HG02981 (cell line): ENCODE results near the gene ANKRD12.

Source experiments
- ATAC-seq: cut with Tn5 transposase; IDR thresholded peaks from one replicate; pipeline ENCODE4 v1.9.1; 2021; ENCODE audit warnings: mild to moderate bottlenecking, moderate library complexity; ENCODE audit not compliant: unreplicated experiment

ANKRD12 gene

DNA sequence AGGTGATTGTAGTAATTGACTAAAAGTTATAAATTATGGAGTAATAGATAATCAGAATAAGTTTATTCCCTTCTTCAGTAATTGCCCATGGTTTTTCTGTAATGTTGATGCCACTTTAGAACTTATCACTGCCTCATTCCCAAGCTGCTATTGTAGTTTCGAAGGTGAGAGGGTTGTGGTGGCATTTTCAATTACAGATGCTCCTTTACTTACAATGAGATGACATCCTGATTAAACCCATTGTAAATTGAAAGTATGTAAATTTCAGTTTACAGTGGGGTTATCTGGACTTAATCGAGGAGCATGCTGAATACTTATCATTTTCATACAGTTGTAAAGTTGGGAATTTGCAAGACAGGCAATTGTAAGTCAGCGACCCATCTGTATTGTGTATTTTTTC is 31.2 kb upstream of the ANKRD12 start:
- ATAC-seq: no peak

- no peak for ATAC-seq
Observed at GRCh38 chr18:9106094-9106493, 30.5 kb upstream of the ANKRD12 start.

- ATAC-seq: no peak
Observed at GRCh38 chr18:9106800-9107584, 29.6 kb upstream of the ANKRD12 start.

DNA sequence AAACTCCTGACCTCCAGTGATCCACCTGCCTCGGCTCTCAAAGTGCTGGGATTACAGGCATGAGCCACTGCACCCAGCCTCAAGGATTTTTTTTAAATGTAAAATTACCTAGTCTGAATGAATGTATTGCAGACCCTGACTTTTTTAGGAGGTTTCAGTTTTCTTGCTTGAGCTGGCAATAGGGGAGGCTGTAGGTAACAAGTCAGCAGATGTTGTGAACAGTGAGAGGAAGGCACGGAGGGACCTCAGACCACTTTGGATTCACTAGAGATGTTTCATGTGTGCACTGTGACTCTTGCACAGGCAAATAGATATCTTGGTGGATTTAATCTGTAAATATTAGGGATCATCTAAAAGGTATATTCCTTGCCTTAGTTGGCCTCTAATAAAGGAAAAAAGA is 27.7 kb upstream of the ANKRD12 start:
- no peak for ATAC-seq

DNA sequence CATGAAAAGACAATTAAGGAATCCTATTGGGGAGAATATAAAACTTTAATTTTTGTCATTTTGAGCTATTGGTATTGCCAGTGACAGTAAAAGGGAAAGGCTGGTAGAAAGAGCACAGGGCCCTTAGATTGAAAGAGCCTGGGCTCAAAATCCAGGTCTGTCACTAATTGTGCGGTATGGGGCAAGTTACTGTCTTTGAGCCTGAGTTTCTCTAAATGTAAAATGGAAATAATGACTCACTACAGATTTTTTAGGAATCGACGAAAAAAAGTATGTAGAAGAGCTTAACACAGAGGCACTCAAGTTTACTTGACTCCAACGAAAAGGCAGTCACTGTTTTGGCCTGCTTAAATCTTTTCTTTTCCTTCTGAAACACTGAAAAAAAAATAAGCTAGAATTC is 27.1 kb upstream of the ANKRD12 start:
- no peak for ATAC-seq

DNA sequence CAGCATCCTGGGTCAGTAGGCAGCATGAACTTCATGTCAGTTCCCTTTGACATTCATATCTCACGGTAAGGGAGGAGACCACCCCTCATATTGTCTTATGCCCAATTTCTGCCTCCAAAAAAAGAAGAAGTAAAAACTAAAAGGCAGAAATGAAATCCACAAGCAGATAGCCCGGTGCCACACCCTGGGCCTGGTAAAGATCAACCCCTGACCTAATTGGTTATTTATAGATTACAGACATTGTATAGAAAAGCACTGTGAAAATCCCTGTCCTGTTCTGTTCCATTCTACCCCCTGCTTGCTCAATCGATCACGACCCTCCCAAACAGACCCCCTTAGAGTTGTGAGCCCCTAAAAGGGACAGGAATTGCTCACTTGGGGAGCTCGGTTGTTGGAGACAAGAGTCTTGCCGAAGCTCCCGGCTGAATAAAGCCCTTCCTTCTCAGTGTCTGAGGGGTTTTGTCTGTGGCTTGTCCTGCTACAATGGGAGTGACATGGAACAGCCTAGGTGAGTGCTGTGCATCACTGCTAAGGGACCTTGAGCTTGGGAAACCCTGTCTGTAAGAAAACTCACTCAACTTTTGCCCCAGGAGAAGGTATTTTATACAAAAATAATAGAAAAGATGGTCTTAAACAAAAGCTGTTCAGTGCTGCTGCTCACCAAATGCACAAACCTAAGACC is 23.0 kb upstream of the ANKRD12 start:
- ATAC-seq: no peak

- ATAC-seq: no peak
Observed at GRCh38 chr18:9115984-9116383, 20.6 kb upstream of the ANKRD12 start.

DNA sequence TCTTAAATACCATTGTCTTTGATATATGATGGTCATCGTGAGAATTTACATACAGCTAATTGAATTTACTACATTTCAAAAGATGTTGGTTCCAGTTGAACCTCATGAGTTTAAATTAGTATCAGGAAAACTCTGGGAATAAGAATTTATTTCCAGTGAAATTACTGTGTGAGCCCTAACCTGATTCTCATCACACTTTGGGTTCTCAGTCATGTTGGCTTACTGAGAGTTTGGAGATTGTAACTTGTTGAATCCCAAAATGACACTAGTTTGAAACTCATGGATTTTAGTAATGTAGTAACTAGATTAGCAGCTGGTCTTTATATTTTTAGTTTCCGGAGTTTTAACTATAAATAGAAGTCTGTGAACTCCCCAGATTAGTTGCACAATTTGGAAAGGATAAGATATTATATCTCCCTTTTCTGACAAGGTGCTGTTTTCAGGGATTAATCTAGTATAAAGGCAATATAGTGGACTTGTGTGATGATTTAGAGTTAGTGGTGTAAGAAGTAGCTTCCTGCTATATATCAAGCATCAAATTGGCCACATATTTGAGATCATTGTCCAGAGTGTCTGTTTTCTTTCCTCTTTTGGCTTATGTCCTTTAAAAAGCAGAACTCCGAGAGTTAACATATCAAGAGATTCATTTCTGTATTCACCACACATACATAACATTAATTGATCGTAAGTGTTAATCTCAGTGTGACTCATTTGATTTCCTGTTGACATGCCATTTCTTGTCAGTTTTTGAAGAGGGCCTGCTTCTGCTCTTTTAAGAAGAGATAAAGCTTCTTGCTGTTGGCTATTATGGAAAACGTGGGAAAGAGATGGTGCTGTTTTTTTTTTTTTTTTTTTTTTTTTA is 18.4 kb upstream of the ANKRD12 start:
- no peak for ATAC-seq

DNA sequence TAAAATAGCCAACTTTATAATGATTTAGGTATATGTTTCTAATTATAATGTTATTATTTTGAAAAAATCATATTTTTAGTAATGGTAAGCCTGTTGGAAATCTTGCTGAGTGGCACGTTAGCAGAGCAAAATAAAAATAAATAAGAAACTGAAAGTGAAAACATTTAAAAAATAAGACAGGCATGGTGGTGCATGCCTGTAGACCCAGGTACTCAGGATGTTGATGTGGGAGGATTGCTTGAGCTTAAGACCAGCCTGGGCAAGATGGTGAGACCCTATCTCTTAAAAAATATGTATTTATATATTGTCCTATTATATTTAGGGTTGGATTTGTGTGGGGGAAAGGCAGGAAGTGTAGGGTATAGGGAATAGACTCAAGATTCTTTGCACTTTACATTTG is 15.8 kb upstream of the ANKRD12 start:
- no peak for ATAC-seq

GRCh38 chr18:9123520-9123919 is 13.1 kb upstream of the ANKRD12 start:
- no peak for ATAC-seq

DNA sequence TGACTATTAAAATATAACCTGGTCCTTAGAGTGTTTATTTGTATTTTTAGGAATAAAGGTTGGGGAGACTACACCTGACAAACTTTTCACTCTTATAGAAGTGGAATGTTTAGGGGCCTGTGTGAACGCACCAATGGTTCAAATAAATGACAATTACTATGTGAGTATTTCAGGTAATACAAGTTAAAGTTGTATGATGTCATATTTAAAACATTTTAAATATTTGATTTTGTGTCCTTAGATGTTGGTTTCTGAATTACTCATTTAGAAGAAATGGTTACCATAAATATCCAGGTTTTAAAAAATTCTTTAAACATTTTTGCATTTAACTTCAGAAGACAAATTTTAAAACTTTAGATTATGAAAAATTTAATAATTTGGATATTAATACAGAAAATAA is 11.8 kb upstream of the ANKRD12 start:
- no peak for ATAC-seq

GRCh38 chr18:9126337-9126736 is 10.2 kb upstream of the ANKRD12 start:
- ATAC-seq: no peak

DNA sequence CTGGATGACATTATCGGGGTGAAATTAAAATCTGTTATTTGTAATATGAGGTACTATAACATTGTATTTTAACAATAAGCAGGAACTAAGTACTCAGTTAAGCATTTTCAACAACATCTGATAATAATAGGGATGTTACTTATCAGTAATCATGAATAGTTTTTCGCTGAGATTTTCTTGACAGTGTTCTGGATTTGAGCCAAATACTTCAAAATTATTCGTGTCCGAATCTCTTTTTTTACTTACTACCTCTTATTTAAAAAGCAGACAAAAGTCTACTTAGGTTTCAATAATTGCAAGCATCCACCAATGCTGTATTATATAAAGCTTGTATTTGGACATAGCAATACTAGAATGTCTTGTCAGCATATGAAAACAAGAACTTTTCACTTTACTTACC is 6.4 kb upstream of the ANKRD12 start:
- no peak for ATAC-seq

DNA sequence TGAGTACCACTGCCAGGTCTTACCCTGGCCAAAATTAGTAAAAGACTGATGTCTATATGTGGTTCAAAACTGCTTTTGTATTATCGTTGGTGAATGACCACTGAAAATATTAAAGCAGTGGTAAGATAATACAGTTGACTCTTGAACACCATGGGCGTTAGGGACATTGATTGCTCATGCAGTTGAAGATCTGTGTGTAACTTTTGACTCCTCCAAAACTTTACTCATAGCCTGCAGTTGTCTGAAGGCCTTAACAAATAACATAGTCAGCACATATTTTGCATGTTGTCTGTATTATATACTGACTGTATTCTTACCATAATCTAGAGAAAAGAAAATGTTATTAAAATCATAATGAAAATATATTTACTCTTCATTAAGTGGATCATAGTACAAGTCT is 5.8 kb upstream of the ANKRD12 start:
- no peak for ATAC-seq

DNA sequence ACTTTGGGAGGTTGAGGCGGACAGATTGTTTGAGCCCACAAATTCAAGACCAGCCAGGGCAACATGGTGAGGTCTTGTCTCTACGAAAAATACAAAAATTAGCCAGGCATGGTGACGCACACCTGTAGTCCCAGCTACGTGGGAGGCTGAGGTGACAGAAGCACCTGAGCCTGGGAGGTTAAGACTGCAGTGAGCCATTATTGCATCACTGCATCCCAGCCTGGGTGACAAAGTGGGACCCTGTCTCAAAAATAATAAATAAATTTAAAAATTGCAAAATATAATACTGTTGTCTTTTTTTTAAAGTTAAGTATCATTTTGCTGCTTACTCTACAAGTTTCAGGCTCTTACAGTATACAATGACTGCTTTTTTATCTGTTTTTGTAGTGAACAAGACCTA is 4.0 kb upstream of the ANKRD12 start:
- no peak for ATAC-seq

DNA sequence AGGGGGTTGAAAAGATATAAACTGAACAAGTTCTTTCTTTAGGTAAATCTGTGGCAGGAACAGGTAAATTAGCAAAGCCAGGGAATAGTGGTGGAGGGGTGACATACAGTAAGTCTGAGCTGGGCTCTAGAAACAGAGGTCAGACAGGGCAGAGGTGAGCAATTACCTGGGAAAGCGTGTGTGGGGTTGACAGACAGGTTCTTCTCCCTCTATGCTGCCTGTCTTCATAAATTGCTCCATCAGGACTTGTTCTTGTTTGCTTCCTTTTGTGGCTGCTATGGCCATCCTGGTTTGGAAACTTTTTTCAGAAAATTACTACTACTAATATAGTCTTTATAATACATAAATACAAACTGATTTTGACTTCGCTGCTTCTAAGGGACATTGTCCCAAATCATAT is 3.4 kb upstream of the ANKRD12 start:
- ATAC-seq: no peak

GRCh38 chr18:9135081-9135911 is 1.3 kb upstream of the ANKRD12 start:
- no peak for ATAC-seq

DNA sequence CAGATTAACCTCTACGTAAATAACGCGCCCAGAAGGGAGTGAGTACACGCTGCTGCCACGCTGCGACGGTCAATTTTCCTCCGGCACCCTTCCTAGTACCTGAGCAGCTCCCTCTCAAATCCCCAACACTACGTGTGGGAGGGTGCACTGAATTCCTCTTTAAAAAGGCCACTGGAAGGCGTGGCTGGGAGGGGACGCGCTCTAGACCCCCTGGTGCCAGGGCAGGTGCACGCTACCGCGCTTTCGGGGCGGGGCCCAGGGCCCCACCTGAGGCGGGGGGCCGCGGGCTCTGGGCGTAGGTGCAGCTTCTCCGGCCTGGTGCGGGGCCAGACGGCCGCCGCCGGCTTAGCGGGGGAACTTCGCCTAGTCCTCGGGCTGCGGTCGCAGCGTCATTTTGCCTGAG is 668 bp upstream of the ANKRD12 start:
- peak; percentile 16 for ATAC-seq

- peak; percentile 32 for ATAC-seq
Observed at GRCh38 chr18:9137168-9138066, 836 bp downstream of the ANKRD12 start.
